Measurements from ENCODE around the gene FBXO36. TPM values are rescaled to one million over a fixed set of nuclear protein-coding genes. Genes with fewer than 3 reads are reported as not detected.
A peak's percentile ranks its signal among the peaks of the same experiment; 100 is the strongest.
"Not testable (repeated sequence)": the region's sequence is repeated elsewhere in the genome, so short reads cannot be mapped to it uniquely, and the experiment has no call there.

The FBXO36 gene
- total RNA-seq, 1 experiment from 2014 or later: 3.8 TPM

- DNase-seq (ENCODE audit: low spot score): no peak
Observed at GRCh38 chr2:229910832-229911412, 11.4 kb upstream of the FBXO36 start.

GRCh38 chr2:229914171-229914570 is 8.1 kb upstream of the FBXO36 start:
- DNase-seq (ENCODE audit: low spot score): no peak

- DNase-seq (ENCODE audit: low spot score): no peak
Observed at GRCh38 chr2:229917793-229918192, 4.5 kb upstream of the FBXO36 start.

- no peak for DNase-seq (ENCODE audit: low spot score)
Observed at GRCh38 chr2:229920011-229920641, 2.2 kb upstream of the FBXO36 start.

GRCh38 chr2:229921101-229921891 is 1.0 kb upstream of the FBXO36 start:
- DNase-seq (ENCODE audit: low spot score): peak; percentile 70

- DNase-seq (ENCODE audit: low spot score): peak; percentile 92
Observed at GRCh38 chr2:229921892-229922448, 333 bp upstream of the FBXO36 start, which contains the start of gene TRIP12. Gene TRIP12, minus strand, starts transcription at chr2:229922009. Its CDS starts 41,930 bp downstream, at chr2:229880079.

- not testable (repeated sequence) for DNase-seq (ENCODE audit: low spot score)
Observed at GRCh38 chr2:229924541-229924940, 2.2 kb downstream of the FBXO36 start.

- DNase-seq (ENCODE audit: low spot score): no peak
Observed at GRCh38 chr2:229925201-229925600, 2.9 kb downstream of the FBXO36 start.

- peak; percentile 14 for DNase-seq (ENCODE audit: low spot score)
Observed at GRCh38 chr2:229927817-229928321, 5.6 kb downstream of the FBXO36 start.

- DNase-seq (ENCODE audit: low spot score): no peak
Observed at GRCh38 chr2:229930656-229931055, 8.4 kb downstream of the FBXO36 start.

- no peak for DNase-seq (ENCODE audit: low spot score)
Observed at GRCh38 chr2:229931241-229931640, 8.9 kb downstream of the FBXO36 start.

GRCh38 chr2:229937537-229937936 is 15.2 kb downstream of the FBXO36 start:
- no peak for DNase-seq (ENCODE audit: low spot score)

- DNase-seq (ENCODE audit: low spot score): no peak
Observed at GRCh38 chr2:229942671-229943070, 20.4 kb downstream of the FBXO36 start.

- no peak for DNase-seq (ENCODE audit: low spot score)
Observed at GRCh38 chr2:229943171-229943570, 20.9 kb downstream of the FBXO36 start.

- no peak for DNase-seq (ENCODE audit: low spot score)
Observed at GRCh38 chr2:229943770-229944449, 21.6 kb downstream of the FBXO36 start.

- DNase-seq (ENCODE audit: low spot score): no peak
Observed at GRCh38 chr2:229945975-229946374, 23.7 kb downstream of the FBXO36 start.

- DNase-seq (ENCODE audit: low spot score): no peak
Observed at GRCh38 chr2:229947544-229947943, 25.2 kb downstream of the FBXO36 start.

- no peak for DNase-seq (ENCODE audit: low spot score)
Observed at GRCh38 chr2:229952256-229952835, 30.0 kb downstream of the FBXO36 start.

GRCh38 chr2:229955663-229956062 is 33.4 kb downstream of the FBXO36 start:
- DNase-seq (ENCODE audit: low spot score): no peak

GRCh38 chr2:229956491-229956890 is 34.2 kb downstream of the FBXO36 start:
- no peak for DNase-seq (ENCODE audit: low spot score)

- DNase-seq (ENCODE audit: low spot score): not testable (repeated sequence)
Observed at GRCh38 chr2:229963596-229963995, 41.3 kb downstream of the FBXO36 start.
